GM18505 (cell line): ENCODE data around the gene DNAJB9.

Source experiments
- ATAC-seq: cut with Tn5 transposase; IDR thresholded peaks from one replicate; pipeline ENCODE4 v1.9.1; 2021; ENCODE audit not compliant: unreplicated experiment
- POLR2A ChIP-seq: IDR thresholded peaks from 4 replicates; pipeline ENCODE4 v1.6.1; 2011; ENCODE audit warnings: borderline replicate concordance; ENCODE audit not compliant: insufficient read depth, insufficient read length; ENCODE audit errors: extremely low read depth

Gene DNAJB9

GRCh38 chr7:108580298-108580697, 10.6 kb downstream of the DNAJB9 start:
- TF ChIP-seq POLR2A: no peak
- no peak for ATAC-seq

DNA sequence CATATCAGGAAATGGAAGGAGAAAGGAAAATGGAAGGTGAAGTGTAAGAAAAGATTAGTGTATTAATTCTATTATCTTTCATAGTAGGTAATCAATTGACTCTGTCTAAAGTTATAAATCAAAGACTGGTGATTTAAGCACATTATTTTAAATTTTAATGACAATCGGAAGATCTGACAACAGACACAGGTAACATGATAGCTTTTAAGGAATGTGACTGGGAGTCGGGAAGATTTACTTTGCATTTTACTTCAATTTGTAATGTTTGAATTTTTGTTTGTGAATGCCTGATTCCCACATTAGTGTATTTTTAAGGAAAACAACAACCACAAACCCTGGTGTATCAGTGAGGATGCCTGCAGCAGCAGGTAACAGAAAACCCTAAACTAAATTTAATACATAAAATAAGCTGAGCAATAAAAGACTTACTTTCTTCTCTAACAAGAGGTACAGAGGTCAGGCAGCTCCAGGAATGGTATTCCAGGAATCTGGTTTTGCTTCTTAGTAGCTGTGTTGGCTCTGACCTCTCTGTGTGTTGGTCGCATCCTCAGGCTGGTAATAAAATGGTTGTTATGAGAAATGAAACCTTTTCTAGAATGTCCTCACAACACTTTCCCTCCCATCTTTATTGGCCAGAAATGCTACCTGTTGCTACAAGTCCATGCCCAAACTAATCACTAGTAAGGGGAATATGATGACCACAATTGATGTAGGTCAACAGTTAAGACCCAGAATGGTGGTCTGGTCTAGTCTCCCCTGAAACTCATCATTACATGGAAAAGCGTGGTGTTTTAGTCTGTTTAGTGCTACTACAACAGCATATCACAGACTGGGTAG, 12.2 kb downstream of the DNAJB9 start:
- ATAC-seq: no peak
- TF ChIP-seq POLR2A: no peak

- ATAC-seq: no peak
- TF ChIP-seq POLR2A: no peak
These were observed 14.5 kb downstream of the DNAJB9 start for GRCh38 chr7:108584211-108584610.

- no peak for ATAC-seq
- TF ChIP-seq POLR2A: no peak
These were observed 16.2 kb downstream of the DNAJB9 start for GRCh38 chr7:108585843-108586242.

DNA sequence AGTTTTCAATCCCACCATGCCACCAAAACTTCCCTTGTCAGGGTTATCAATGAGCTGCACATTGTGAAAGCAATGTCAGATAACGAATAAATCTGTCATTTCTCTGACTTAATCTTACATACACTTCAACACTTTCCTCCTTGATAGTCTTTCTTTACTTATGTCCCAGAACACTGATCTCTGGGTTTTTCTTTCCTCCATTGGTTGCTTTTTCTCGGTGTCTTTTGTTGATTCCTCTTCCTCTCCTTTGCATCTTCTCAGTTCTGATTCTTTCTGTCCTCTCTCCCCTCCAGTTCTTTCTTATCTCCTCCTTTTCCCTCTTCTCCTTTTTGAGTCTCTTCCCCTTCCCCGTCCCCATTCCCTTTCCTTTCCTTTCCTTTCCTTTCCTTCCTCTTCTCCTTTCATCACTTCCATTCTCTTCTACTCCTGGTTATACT, 16.6 kb downstream of the DNAJB9 start:
- ATAC-seq: no peak
- TF ChIP-seq POLR2A: no peak

- no peak for ATAC-seq
- no peak for TF ChIP-seq POLR2A
These were observed 19.5 kb downstream of the DNAJB9 start for GRCh38 chr7:108589199-108589598.

DNA sequence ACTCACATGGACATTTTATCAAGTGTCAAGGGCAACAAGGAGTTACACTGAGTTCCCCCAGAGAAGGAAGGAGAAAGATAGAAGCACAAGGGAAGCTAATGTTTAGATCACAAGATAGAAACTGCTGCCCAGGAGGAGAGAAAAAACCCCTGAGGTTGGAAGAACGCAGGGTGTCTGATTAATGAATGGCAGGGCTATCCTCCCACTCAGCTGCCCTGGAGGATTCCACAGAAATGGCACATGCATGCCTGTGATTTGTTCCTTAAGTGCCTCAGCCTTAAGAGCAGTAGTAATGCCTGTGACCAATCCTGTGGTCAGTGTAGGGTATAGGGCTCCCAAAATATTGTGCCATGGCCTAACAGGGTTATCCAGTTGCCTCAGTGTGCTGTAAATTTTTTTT, 20.2 kb downstream of the DNAJB9 start:
- TF ChIP-seq POLR2A: no peak
- ATAC-seq: no peak

GRCh38 chr7:108590606-108591005, 20.9 kb downstream of the DNAJB9 start:
- no peak for TF ChIP-seq POLR2A
- no peak for ATAC-seq

DNA sequence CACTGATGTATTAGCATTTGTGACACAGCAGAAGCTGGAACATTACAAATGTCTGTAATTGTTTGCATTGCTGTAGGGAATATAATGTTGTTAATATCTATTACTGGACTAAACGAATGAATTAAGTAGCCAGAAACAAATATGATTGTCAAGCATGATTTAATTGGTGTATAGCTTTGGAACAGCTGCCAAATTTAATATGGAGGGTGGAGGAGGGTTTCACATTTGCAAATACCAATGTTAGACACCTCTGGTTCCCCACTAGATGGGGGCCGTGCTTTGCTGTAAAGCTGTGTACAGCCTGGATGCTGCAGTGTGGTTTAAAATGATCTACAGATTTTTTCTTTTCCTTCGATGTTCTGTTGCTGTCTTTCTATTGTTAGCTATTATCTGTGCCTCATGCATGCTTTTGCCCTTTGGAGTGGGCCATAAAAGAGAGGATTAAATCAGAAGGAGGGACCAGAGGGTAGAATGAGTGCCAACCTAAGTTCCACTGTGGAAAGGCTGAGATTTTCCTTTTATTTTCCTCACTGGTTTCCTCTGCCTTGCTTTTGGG, 23.1 kb downstream of the DNAJB9 start:
- no peak for TF ChIP-seq POLR2A
- no peak for ATAC-seq

- ATAC-seq: no peak
- TF ChIP-seq POLR2A: no peak
These were observed 26.9 kb downstream of the DNAJB9 start for GRCh38 chr7:108596560-108596959.

GRCh38 chr7:108598153-108598552, 28.5 kb downstream of the DNAJB9 start:
- TF ChIP-seq POLR2A: no peak
- no peak for ATAC-seq

DNA sequence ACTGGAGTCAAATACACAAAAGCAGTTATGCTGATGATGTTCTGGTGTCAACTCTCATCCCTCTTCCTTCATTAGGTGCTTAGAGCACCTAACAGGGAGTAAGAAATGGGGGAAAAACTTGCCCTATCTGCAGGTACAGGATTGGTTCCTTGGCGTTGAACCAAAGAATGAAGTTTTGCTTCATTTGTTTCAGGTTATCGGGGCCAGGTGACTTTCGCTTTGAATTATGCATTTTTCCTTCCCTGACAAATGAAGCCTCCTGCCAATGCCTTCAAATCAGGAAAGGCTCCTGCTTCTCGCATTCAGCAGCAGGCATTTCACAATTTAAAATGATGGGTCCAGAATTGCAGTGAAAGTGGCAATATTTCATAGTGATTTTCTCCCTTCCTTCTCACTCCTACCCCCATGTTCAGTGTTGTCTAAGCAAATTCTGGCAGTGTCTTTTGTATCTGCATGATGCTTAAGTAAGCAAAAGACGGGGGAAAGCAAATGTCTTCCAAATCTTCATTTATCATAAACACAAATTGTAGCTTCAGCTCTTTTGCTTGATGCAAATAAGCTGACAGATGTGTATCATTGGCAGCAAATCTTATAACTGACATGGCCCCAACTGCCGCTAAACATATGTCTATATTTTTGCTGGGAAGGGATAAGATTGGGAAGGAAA, 29.4 kb downstream of the DNAJB9 start:
- no peak for TF ChIP-seq POLR2A
- ATAC-seq: no peak

DNA sequence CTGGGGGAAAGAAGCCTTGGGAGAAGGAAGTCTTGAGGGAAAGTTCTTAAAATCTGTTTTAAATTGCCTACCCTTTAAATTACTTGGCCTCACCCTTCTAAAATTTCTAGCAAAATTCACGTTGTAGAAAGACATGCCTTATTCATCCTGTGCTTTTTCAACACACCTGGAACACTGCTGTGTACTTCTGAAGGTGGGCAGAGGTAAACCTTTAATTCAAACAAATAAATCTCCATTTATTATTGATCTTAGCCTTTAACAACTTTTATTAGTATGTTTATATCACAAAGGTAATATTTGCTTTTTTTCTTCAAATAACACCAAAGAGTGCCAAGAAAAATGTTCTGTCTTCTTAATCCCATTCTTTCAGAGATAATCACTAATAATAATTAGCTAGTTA, 30.7 kb downstream of the DNAJB9 start:
- no peak for TF ChIP-seq POLR2A
- no peak for ATAC-seq
